GM18951 (cell line): ENCODE results near the gene RHEB.

Experiments
- POLR2A ChIP-seq: IDR thresholded peaks from 4 replicates; pipeline ENCODE4 v1.6.1; 2011; ENCODE audit warnings: mild to moderate bottlenecking; ENCODE audit not compliant: insufficient read length, insufficient read depth; ENCODE audit errors: extremely low read depth
- in situ Hi-C: fragments of 300-500 bp; cut with MboI; formaldehyde crosslinking; loops from one replicate; pipeline ENCODE4 v1.12.0; 2022; ENCODE audit warnings: low sequenced_read_pairs, mixed read lengths, inconsistent platforms; ENCODE audit not compliant: unreplicated experiment

RHEB gene

DNA sequence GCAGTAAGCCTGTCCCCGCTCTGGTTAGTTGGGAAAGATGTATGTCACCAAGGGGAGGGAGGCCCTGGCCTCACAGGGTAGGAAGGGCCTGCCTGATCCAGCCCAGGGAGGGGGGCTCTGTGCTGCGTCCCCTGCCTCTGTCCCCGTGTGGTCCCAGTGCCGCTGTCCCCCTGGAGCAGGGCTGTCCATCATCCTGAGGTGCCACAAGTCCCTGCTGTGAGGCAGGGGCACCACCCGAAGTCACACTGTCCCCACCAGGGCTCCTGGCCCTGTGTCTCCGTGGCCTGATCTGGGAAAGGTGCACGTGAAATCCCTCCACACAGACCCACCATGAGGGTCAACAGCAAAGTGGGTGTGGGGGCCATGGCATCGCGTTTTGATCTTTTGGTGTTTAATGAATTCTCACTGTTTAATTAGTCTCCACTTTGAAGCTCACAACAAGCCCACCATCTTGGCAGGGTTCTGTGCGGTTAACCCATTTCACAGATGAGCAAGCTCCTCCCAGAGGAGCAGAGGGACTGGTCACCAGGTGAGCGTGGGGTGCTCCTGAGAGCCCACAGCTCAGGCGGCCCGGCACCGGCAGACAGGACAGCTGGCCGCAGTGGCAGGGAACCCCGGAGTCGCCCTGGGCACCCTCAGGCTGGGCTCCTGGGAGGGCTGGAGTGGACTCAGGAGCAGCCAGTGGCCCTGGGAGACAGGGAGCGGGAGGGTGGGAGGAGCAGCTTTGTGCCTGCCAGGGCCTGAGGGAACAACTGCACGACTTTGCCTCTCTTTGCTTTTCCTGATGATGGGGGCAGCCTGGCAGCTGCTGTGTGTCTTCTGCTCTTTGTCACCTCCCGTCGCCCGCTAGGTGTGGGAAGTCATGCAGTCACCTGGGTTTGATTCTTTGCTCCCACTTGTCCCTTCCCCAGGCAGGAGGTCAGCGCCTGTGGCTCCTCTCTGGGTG, 67.8 kb downstream of the RHEB start:
- TF ChIP-seq POLR2A = no peak

DNA sequence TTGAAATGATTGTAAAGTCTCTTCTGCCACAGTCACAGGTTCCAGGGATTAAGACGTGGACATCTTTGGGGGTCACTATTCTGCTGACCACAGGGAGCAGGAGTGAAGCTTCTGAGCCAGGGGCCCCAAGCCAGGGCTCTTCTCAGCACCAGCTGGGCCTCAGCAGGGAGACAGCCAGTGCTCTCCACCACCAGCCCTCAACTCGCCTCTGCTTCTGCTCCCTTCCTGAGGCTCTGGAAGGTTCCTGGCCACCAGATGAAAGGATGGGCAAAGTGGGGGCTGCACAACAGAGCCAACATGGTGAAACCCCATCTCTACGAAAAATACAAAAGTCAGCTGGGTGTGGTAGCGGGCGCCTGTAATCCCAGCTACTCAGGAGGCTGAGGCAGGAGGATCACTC, 68.5 kb downstream of the RHEB start:
- no peak for TF ChIP-seq POLR2A
- in situ Hi-C loops = no loop called here

More for the DNA sequence above, 67.8 kb downstream of the RHEB start:
- in situ Hi-C loops = no loop called here

DNA sequence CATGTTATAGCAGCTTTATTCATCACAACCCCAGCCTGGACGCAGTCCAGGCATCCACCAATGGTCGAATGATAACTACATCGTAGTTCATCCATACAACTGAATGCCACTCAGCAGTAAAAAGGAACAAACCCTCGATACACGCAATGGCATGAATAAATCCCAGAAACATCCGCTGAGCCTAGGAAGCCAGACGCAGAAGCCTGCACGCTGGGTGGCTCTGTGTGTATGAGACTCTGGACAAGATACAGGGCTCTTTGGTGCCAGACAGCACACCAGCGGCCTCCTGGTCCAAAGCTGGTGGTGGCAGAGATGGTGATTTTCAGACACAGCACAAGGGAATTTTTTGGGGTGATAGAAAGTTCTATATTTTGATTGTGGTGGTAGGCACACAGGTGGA, 69.7 kb downstream of the RHEB start:
- in situ Hi-C loops = loop anchor here (10.0 kb wide), 2 partner anchors 85 to 145 kb away; no protein-coding TSS in a partner anchor

DNA sequence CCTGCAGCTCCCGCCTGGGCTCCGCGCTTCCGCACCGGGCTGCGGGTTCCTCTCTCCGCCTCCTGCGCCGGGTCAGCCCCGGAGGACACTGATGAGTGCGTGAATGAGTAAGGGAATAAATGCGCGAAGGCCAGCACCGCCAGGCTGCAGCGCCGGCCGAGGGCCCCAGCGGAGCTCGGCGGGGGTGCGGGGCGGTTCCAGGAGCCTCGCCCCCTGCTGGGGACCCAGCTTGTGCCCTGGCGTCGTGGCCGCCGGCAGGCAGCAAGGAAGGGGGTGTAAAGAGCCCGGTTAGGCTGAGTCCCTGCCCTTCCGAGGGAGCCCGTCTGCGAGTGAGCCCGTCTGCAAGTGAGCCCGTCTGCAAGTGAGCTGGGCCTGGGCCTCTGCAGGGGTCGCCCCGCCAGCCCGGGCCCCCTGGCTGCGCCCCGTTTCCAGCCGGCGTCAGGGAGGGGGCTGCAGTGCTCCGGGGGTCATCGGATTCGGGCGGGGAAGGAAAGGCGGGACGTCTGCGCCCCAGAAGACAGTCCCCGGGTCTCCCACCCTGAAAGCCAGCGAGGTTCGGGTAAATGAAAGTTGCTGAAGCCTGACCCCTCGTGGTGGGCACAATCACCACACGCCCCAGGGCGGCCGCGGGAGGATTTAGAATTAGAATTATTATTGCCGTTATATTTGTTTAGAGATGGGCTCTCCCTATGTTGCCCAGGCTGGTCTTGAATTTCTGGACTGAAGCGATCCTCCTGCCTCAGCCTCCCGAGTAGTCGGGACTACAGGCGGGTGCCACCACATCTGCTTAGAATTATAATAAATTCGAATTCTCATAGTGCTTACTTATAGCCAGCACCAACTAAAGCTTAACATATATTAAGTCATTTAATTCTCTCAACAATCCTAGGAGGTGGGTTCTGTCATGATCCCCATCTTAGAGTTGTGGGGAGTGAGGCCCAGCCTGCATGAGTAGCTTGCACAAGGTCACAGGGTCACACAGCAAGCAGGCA, 71.1 kb downstream of the RHEB start:
- in situ Hi-C loops = loop anchor here (10.0 kb wide), 2 partner anchors 84 to 144 kb away; no protein-coding TSS in a partner anchor
- TF ChIP-seq POLR2A = no peak

More for the DNA sequence above, 69.7 kb downstream of the RHEB start:
- TF ChIP-seq POLR2A = no peak

DNA sequence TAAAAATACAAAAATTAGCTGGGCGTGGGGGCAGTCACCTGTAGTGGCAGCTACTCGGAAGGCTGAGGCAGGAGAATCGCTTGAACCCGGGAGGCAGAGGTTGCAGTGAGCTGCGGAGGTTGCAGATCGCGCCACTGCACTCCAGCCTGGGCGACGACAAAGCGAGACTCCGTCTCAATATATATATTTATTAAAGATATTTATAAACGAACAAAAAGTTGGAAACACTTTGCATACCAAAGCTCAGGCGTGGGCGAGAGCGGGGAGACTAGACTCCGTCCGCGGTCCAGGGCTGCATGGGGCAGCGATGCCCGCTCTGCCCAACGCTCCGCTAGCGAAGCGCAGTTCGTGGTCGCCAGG, 71.8 kb downstream of the RHEB start:
- in situ Hi-C loops = loop anchor here (10.0 kb wide), 2 partner anchors 83 to 143 kb away; no protein-coding TSS in a partner anchor
- TF ChIP-seq POLR2A = no peak

DNA sequence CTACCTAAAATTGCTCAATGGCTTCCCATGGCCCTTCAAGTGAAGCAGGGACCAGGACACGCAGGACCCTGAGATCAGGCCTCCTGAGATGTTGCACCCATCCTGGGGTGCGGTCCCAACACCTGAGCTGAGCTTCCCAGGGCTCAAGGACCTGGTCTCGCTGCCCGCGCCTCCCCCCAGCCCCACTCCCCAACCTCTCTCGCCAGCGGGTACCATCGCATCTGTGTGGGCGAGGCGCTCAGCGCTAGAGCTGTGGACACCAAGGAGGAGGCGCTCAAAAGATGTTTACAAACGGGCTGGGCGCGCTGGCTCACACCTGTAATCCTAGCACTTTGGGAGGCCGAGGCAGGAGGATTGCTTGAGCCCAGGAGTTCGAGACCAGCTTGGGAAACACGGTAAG, 72.4 kb downstream of the RHEB start:
- in situ Hi-C loops = loop anchor here (10.0 kb wide), 2 partner anchors 83 to 143 kb away; no protein-coding TSS in a partner anchor
- TF ChIP-seq POLR2A = no peak

DNA sequence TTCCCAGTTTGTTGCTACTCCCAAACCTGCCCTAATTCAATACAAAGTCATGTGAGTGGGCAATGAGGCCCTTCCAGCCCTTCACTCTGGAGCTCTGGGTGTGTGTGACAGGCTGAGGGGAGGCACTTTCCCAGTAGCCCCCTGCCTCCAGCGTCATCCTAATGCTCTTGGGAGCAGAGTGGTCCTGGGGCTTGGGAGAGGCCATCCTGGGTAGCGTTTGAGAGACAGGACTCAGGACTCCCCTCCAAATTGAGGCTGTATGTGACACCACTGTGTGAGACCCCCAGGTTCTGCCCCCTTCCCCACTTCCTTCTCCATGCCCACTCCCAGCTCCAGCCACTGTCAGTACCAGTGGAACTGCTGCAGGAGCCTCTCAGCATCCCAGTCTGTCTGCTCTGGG, 73.3 kb downstream of the RHEB start:
- in situ Hi-C loops = loop anchor here (10.0 kb wide), 2 partner anchors 82 to 142 kb away; no protein-coding TSS in a partner anchor
- no peak for TF ChIP-seq POLR2A

DNA sequence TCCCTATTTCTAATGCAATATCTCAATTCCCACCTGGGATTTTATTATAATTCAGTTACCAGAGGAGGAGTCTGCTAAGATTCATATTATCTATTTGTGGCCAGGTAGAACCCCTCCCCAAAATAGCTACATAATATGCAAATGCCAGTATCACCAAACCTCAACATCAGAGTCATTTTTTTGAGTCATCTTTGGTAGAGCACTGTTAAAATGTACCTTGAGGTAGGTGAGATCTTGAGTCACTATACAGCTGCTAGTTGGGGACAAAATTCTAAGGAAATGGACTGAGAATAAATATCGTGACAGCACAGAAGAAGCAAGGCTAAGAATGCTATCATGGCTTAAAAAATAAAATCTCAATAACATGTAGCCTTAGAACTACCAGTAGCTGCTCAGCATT, 75.1 kb downstream of the RHEB start:
- TF ChIP-seq POLR2A = no peak
- in situ Hi-C loops = loop anchor here (10.0 kb wide), 2 partner anchors 80 to 140 kb away; no protein-coding TSS in a partner anchor

DNA sequence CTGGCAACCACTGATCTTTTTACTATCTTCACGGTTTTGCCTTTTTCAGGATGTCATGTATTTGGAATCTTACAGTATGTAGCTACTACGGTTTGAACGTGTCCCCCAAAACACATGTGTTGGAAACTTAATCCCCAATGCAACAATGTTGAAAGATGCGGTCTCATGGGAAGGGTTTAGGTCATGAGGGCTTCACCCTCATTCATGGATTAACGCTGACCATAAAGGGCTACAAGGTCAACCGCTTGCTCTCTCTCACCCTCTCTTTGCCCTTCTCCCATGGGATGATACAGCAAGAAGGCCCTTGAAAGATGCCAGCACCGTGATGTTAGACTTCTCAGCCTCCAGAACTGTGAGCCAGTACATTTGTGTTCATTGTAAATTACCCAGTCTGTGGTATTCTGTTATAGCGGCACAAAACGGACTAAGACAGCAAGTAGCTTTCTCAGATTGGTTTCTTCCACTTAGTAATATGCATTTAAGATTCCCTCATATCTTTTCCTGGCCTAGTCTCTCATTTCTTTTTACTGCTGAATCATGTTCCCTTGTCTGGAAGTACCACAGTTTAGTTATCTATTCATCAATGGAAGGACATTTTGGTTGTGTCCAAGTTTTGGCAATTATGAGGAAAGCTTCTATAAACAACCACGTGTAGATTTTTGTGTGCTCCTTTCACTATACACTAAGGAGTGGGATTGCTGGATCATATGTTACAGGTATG, 76.8 kb downstream of the RHEB start:
- no peak for TF ChIP-seq POLR2A
- in situ Hi-C loops = loop anchor here (10.0 kb wide), 2 partner anchors 78 to 138 kb away; no protein-coding TSS in a partner anchor

DNA sequence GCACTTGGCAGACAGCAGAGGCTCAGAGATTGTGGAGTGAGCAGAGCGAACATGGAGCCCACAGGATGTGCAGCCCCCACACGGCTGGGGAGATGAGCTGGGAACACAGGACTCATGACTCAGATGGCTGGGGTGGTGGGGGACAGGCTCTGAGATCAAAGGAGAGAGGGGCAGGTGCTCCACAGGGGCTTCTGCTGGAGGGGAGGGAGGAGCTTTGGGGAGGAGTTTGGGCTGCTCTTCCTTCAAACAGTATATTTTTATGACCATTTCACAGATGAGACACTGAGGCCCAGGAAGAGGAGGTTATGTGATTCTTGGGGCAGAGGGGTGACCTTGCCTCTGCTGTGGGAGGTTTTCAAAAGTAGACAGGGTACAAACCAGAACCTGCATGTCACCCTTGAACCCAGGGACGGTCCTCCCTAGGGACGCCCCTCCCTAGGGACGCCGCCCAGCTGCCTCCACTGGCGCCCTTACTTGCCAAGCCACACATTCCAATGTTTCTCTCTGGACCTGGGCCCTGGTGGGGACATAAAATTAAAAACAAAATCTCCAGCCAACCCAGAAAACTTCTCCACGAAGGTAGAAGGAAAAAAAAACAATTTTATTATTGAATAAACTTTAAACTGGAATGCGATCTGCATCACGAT, 78.8 kb downstream of the RHEB start:
- in situ Hi-C loops = loop anchor here (10.0 kb wide), 2 partner anchors 76 to 136 kb away; no protein-coding TSS in a partner anchor

DNA sequence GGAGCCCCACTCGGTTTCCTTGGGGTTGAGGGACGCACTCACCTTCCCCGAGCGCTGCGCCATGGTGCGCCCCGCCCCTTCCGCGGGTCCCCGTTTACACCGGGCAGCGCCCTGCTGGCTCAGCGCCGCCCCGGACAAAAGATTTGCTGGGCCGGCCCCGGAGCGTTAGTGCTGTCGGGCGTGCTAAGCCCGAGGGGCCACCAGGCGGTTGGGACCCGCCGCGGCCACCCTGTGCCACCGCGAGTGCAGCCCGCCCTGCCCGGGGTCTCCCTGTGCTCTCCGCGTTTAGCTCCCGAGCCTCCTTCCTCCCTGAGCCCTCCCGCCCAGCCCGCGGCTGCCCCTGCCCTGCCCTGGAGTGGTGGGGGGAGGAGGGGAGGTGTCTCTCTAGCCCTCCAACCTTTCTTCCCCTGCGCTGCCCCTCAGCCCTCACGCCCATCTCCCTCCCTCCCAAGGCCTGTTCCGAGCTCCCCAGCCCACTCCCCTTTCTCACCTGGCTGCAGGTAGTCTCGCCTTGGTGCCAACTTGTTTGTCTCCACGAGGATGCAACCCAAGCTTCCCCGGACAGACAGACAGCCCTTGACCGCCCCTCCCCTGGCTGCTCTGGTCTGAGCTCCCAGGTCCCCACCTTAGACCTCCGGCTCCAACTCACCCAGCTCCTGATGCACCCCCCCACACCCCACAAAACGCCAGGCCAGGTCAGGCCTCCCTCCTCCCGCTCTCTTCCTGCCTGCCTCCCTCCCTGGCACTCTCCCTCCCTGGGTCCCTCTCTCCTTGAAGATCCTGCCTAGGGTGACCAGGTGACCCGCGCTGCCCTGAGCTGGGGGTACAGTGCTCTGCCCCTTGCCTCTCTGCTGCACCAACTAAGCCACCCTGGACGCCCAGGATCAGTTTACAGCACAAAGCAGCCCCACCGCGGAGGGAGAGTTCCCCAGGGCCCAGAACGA, 79.6 kb downstream of the RHEB start, which contains the start of gene CRYGN:
CRYGN (minus strand) TSS at position 287 of the 944 bp plus-strand sequence; CDS start at position 63, 224 bp downstream.
- no peak for TF ChIP-seq POLR2A
- in situ Hi-C loops = loop anchor here (10.0 kb wide), 2 partner anchors 75 to 135 kb away; no protein-coding TSS in a partner anchor

More for the DNA sequence above, 78.8 kb downstream of the RHEB start:
- TF ChIP-seq POLR2A = no peak
